ENCODE measurements around the gene NANOS3. TPM values are rescaled to one million over a fixed set of nuclear protein-coding genes. Genes with fewer than 3 reads are reported as not detected.

NANOS3 gene
- total RNA-seq, 1 donor from 2014 or later, result 2.9 TPM

DNA sequence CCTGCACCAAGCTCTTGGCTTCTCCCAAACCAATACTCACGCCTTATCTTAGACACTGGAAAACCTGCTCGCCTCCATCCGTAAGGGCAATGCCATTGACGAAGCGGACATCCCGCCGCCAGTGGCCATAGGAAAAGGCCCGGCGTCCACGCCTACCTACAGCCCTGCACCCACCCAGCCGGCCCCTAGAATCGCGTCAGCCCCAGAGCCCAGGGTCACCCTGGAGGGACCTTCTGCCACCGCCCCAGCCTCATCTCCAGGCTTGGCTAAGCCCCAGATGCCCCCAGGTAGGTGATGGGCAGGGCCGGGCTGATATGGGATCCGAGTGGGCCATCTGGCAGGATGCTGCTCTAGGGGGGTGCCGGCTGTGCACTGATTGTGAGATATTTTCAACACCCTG is 36.4 kb downstream of the NANOS3 start:
- no peaks in the 10 kb centered on the region for H3K36me3 ChIP-seq (ENCODE audit: insufficient read depth, low read length)
- Mint-ChIP-seq H3K4me3 (ENCODE audit: unreplicated experiment) (no peak overlapping the region), H3K36me3 (ENCODE audit: low read depth, unreplicated experiment) (peaks cover 19% of the 10 kb centered on the region), H3K9me3 (ENCODE audit: unreplicated experiment) (no peaks in the 10 kb centered on the region), H3K4me1 (ENCODE audit: low read depth, unreplicated experiment) (no peaks in the 10 kb centered on the region), H3K27me3 (ENCODE audit: low read depth, unreplicated experiment) (no peaks in the 10 kb centered on the region), H3K27ac (ENCODE audit: unreplicated experiment) (no peak overlapping the region)
- H3K9me3 ChIP-seq (ENCODE audit: insufficient read depth, low read depth, low read length), result no peaks in the 10 kb centered on the region
- no peak overlapping the region for H3K4me3 ChIP-seq (ENCODE audit: insufficient read depth, low read depth, low read length)
- TF ChIP-seq, protein P1, sequence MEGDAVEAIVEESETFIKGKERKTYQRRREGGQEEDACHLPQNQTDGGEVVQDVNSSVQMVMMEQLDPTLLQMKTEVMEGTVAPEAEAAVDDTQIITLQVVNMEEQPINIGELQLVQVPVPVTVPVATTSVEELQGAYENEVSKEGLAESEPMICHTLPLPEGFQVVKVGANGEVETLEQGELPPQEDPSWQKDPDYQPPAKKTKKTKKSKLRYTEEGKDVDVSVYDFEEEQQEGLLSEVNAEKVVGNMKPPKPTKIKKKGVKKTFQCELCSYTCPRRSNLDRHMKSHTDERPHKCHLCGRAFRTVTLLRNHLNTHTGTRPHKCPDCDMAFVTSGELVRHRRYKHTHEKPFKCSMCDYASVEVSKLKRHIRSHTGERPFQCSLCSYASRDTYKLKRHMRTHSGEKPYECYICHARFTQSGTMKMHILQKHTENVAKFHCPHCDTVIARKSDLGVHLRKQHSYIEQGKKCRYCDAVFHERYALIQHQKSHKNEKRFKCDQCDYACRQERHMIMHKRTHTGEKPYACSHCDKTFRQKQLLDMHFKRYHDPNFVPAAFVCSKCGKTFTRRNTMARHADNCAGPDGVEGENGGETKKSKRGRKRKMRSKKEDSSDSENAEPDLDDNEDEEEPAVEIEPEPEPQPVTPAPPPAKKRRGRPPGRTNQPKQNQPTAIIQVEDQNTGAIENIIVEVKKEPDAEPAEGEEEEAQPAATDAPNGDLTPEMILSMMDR (IDR thresholded peaks at IDR 0.05; ENCODE audit: insufficient read depth, low read depth, low read length), result no peak
- no peak overlapping the region for H2AFZ ChIP-seq (ENCODE audit: low read depth, low read length)
- no peaks in the 10 kb centered on the region for H4K20me1 ChIP-seq (ENCODE audit: insufficient read depth, low read length)
- H3K27ac ChIP-seq (ENCODE audit: low read depth, low read length), result no peak overlapping the region
- FAIRE-seq (no peak), DNase-seq (ENCODE audit: low read depth) (no peak)
- H3K4me2 ChIP-seq (ENCODE audit: low read length), result no peak overlapping the region
- H3K27me3 ChIP-seq (ENCODE audit: insufficient read depth, low read length), result no peaks in the 10 kb centered on the region
- H3K79me2 ChIP-seq (ENCODE audit: insufficient read depth, low read length), result no peaks in the 10 kb centered on the region
- no peak overlapping the region for H3K9ac ChIP-seq (ENCODE audit: low read length)
- no peaks in the 10 kb centered on the region for H3K4me1 ChIP-seq (ENCODE audit: insufficient read depth, low read length)

DNA sequence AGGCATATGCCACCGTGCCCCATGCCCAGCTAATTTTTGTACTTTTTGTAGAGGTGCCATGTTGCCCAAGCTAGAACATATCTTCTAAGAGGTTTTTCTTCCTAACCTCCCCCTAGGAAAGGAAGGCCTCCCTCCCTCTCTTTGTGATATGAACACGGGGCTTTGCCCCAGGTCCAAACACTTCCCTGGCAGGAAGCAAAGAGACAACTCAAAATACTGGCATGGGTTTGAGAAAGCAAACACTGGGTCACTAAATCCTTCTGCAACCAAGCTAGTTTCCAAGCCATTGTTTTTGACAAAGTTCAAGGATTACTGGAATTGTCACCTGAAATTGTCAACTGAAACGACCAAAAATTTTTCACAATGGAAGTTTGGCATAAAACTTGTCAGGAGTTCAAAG is 37.8 kb downstream of the NANOS3 start:
- Histone ChIP-seq H3K4me3 (ENCODE audit: insufficient read depth, low read depth, low read length) (no peak overlapping the region), H3K4me1 (ENCODE audit: insufficient read depth, low read length) (no peaks in the 10 kb centered on the region), H4K20me1 (ENCODE audit: insufficient read depth, low read length) (no peaks in the 10 kb centered on the region), H3K9ac (ENCODE audit: low read length) (no peak overlapping the region), H2AFZ (ENCODE audit: low read depth, low read length) (no peak overlapping the region), H3K27ac (ENCODE audit: low read depth, low read length) (no peak overlapping the region), H3K36me3 (ENCODE audit: insufficient read depth, low read length) (no peaks in the 10 kb centered on the region), H3K79me2 (ENCODE audit: insufficient read depth, low read length) (no peaks in the 10 kb centered on the region), H3K27me3 (ENCODE audit: insufficient read depth, low read length) (no peaks in the 10 kb centered on the region), H3K9me3 (ENCODE audit: insufficient read depth, low read depth, low read length) (no peaks in the 10 kb centered on the region), H3K4me2 (ENCODE audit: low read length) (no peak overlapping the region)
- Mint-ChIP-seq H3K27ac (ENCODE audit: unreplicated experiment) (no peak overlapping the region), H3K36me3 (ENCODE audit: low read depth, unreplicated experiment) (peaks cover 17% of the 10 kb centered on the region), H3K9me3 (ENCODE audit: unreplicated experiment) (no peaks in the 10 kb centered on the region), H3K4me3 (ENCODE audit: unreplicated experiment) (no peak overlapping the region), H3K4me1 (ENCODE audit: low read depth, unreplicated experiment) (no peaks in the 10 kb centered on the region), H3K27me3 (ENCODE audit: low read depth, unreplicated experiment) (no peaks in the 10 kb centered on the region)
- TF ChIP-seq, protein P1 (IDR thresholded peaks at IDR 0.05; ENCODE audit: insufficient read depth, low read depth, low read length), result no peak
- no peak for TF ChIP-seq EZH2 (IDR thresholded peaks at IDR 0.05; ENCODE audit: insufficient read depth, low read length)
- FAIRE-seq, result no peak
- DNase-seq (ENCODE audit: low read depth), result no peak

DNA sequence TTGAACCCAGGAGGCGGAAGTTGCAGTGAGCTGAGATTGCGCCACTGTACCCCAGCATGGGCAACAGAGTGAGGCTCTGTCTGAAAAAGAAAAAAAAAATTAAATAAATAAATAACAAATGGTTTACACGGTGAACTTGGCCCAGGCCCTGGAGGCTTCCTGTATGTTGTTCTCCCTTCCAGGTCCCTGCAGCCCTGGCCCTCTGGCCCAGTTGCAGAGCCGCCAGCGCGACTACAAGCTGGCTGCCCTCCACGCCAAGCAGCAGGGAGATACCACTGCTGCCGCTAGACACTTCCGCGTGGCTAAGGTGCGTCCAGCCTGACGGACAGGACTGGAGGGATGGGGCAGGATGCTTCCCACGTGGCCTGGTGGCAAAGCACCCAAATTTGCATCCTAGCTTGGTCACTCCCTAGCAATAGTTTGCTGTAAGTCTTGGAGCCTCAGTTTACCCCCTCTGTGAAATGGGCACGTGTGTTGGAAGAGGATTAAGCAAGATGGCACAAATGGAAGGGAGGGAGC is 41.0 kb downstream of the NANOS3 start:
- Histone ChIP-seq H3K4me1 (ENCODE audit: insufficient read depth, low read length) (no peaks in the 10 kb centered on the region), H3K4me2 (ENCODE audit: low read length) (no peak overlapping the region), H3K4me3 (ENCODE audit: insufficient read depth, low read depth, low read length) (no peak overlapping the region), H3K36me3 (ENCODE audit: insufficient read depth, low read length) (no peaks in the 10 kb centered on the region), H4K20me1 (ENCODE audit: insufficient read depth, low read length) (no peaks in the 10 kb centered on the region), H3K79me2 (ENCODE audit: insufficient read depth, low read length) (no peaks in the 10 kb centered on the region), H3K9me3 (ENCODE audit: insufficient read depth, low read depth, low read length) (peaks cover 7% of the 10 kb centered on the region), H3K27ac (ENCODE audit: low read depth, low read length) (no peak overlapping the region), H3K27me3 (ENCODE audit: insufficient read depth, low read length) (no peaks in the 10 kb centered on the region), H2AFZ (ENCODE audit: low read depth, low read length) (no peak overlapping the region), H3K9ac (ENCODE audit: low read length) (no peak overlapping the region)
- TF ChIP-seq, protein P1 (IDR thresholded peaks at IDR 0.05; ENCODE audit: insufficient read depth, low read depth, low read length), result no peak
- TF ChIP-seq EZH2 (IDR thresholded peaks at IDR 0.05; ENCODE audit: insufficient read depth, low read length), result no peak
- no peak overlapping the region for H3K4me3 Mint-ChIP-seq (ENCODE audit: unreplicated experiment)
- H3K36me3 Mint-ChIP-seq (ENCODE audit: low read depth, unreplicated experiment), result peaks cover 33% of the 10 kb centered on the region
- DNase-seq (ENCODE audit: low read depth), result no peak
- FAIRE-seq, result no peak
- no peaks in the 10 kb centered on the region for H3K9me3 Mint-ChIP-seq (ENCODE audit: unreplicated experiment)
- no peaks in the 10 kb centered on the region for H3K27me3 Mint-ChIP-seq (ENCODE audit: low read depth, unreplicated experiment)
- H3K4me1 Mint-ChIP-seq (ENCODE audit: low read depth, unreplicated experiment), result no peaks in the 10 kb centered on the region
- H3K27ac Mint-ChIP-seq (ENCODE audit: unreplicated experiment), result no peak overlapping the region
